ENCODE results near the gene FAM83F.

The FAM83F gene

GRCh38 chr22:40007853-40008710 lies 13.3 kb downstream of the FAM83F start:
- no peak for FAIRE-seq
- TF ChIP-seq POLR2A (IDR thresholded peaks at IDR 0.05; ENCODE audit: low read depth, low read length) = no peak
- no peak for DNase-seq (ENCODE audit: insufficient read length, low spot score)

- no peak for TF ChIP-seq POLR2A (IDR thresholded peaks at IDR 0.05; ENCODE audit: low read depth, low read length)
- DNase-seq (ENCODE audit: insufficient read length, low spot score) = no peak
- FAIRE-seq = no peak
Measured at GRCh38 chr22:40008726-40009291, 14.1 kb downstream of the FAM83F start.

GRCh38 chr22:40009292-40009774 lies 14.6 kb downstream of the FAM83F start:
- no peak for TF ChIP-seq POLR2A (IDR thresholded peaks at IDR 0.05; ENCODE audit: low read depth, low read length)
- FAIRE-seq = no peak
- peak; percentile 22 for DNase-seq (ENCODE audit: insufficient read length, low spot score)

- FAIRE-seq = no peak
- DNase-seq (ENCODE audit: insufficient read length, low spot score) = no peak
- TF ChIP-seq POLR2A (IDR thresholded peaks at IDR 0.05; ENCODE audit: low read depth, low read length) = no peak
Measured at GRCh38 chr22:40009951-40010671, 15.4 kb downstream of the FAM83F start.

- FAIRE-seq = no peak
- no peak for DNase-seq (ENCODE audit: insufficient read length, low spot score)
- TF ChIP-seq POLR2A (IDR thresholded peaks at IDR 0.05; ENCODE audit: low read depth, low read length) = no peak
Measured at GRCh38 chr22:40010746-40011145, 16.0 kb downstream of the FAM83F start.

GRCh38 chr22:40014667-40015248 lies 20.0 kb downstream of the FAM83F start:
- DNase-seq (ENCODE audit: insufficient read length, low spot score) = no peak
- TF ChIP-seq POLR2A (IDR thresholded peaks at IDR 0.05; ENCODE audit: low read depth, low read length) = no peak
- no peak for FAIRE-seq

- no peak for TF ChIP-seq POLR2A (IDR thresholded peaks at IDR 0.05; ENCODE audit: low read depth, low read length)
- DNase-seq (ENCODE audit: insufficient read length, low spot score) (no peak), FAIRE-seq (no peak)
Measured at GRCh38 chr22:40015358-40015976, 20.7 kb downstream of the FAM83F start.

GRCh38 chr22:40018051-40018450 lies 23.3 kb downstream of the FAM83F start:
- FAIRE-seq (no peak), DNase-seq (ENCODE audit: insufficient read length, low spot score) (no peak)
- TF ChIP-seq POLR2A (IDR thresholded peaks at IDR 0.05; ENCODE audit: low read depth, low read length) = no peak

GRCh38 chr22:40019100-40019499 lies 24.3 kb downstream of the FAM83F start:
- DNase-seq (ENCODE audit: insufficient read length, low spot score) (no peak), FAIRE-seq (no peak)
- TF ChIP-seq POLR2A (IDR thresholded peaks at IDR 0.05; ENCODE audit: low read depth, low read length) = no peak

GRCh38 chr22:40020956-40021355 lies 26.2 kb downstream of the FAM83F start:
- no peak for FAIRE-seq
- no peak for TF ChIP-seq POLR2A (IDR thresholded peaks at IDR 0.05; ENCODE audit: low read depth, low read length)
- no peak for DNase-seq (ENCODE audit: insufficient read length, low spot score)

- FAIRE-seq = no peak
- DNase-seq (ENCODE audit: insufficient read length, low spot score) = no peak
- TF ChIP-seq POLR2A (IDR thresholded peaks at IDR 0.05; ENCODE audit: low read depth, low read length) = no peak
Measured at GRCh38 chr22:40021401-40022000, 26.7 kb downstream of the FAM83F start.

GRCh38 chr22:40022536-40023240 lies 27.9 kb downstream of the FAM83F start:
- FAIRE-seq (no peak), DNase-seq (ENCODE audit: insufficient read length, low spot score) (no peak)
- no peak for TF ChIP-seq POLR2A (IDR thresholded peaks at IDR 0.05; ENCODE audit: low read depth, low read length)
